Activated CD8-positive, alpha-beta T cell treated with anti-CD3 and anti-CD28 coated beads, Interleukin-2, amount 10 ng/mL, durations not matched to agents 7 days and 5 days (primary cell): Measurements from ENCODE around the gene TANGO2. TPM values are rescaled to one million over a fixed set of nuclear protein-coding genes. Genes with fewer than 3 reads are reported as not detected.

Source experiments
- ATAC-seq: fragments of 150-1000 bp; cut with Tn5 transposase; one replicate; pipeline ENCODE4 v1.10.0; 2021; ENCODE audit warnings: moderate library complexity
- CTCF ChIA-PET: fragments of 350-600 bp; sonication (Branson Sonifier 250); formaldehyde crosslinking; loops from one replicate; lab custom pipeline; 2021; ENCODE audit warnings: antibody characterized with exemption; lab: Charles Lee
- POLR2A ChIA-PET: fragments of 350-600 bp; sonication (Branson Sonifier 250); formaldehyde crosslinking; loops from one replicate; lab custom pipeline; 2021; ENCODE audit warnings: antibody characterized with exemption; lab: Charles Lee
- DNase-seq: peaks from one replicate; pipeline ENCODE4 v3.0.0-alpha.2; 2020
- H3K27ac Mint-ChIP-seq: one replicate; pipeline ENCODE4 v1.8.0; 2021; ENCODE audit warnings: mild to moderate bottlenecking, mixed read lengths
- H3K27me3 Mint-ChIP-seq: one replicate; pipeline ENCODE4 v1.8.0; 2021; ENCODE audit warnings: low read depth, mixed read lengths
- H3K36me3 Mint-ChIP-seq: one replicate; pipeline ENCODE4 v1.8.0; 2021; ENCODE audit warnings: low read depth, mixed read lengths
- H3K4me1 Mint-ChIP-seq: one replicate; pipeline ENCODE4 v1.8.0; 2021; ENCODE audit warnings: low read depth, mixed read lengths
- H3K4me3 Mint-ChIP-seq: one replicate; pipeline ENCODE4 v1.8.0; 2021; ENCODE audit warnings: mild to moderate bottlenecking, mixed read lengths
- H3K9me3 Mint-ChIP-seq: one replicate; pipeline ENCODE4 v1.8.0; 2022; ENCODE audit warnings: mixed read lengths; ENCODE audit not compliant: insufficient read depth
- total RNA-seq, 2 experiments: library from RNA; stranded (reverse); gene quantifications; one replicate each; pipeline ENCODE4 v1.2.3, GENCODE V29; 2021

Gene TANGO2
- total RNA-seq, 2 experiments from 2014 or later = 39.1 to 43.3 TPM

DNA sequence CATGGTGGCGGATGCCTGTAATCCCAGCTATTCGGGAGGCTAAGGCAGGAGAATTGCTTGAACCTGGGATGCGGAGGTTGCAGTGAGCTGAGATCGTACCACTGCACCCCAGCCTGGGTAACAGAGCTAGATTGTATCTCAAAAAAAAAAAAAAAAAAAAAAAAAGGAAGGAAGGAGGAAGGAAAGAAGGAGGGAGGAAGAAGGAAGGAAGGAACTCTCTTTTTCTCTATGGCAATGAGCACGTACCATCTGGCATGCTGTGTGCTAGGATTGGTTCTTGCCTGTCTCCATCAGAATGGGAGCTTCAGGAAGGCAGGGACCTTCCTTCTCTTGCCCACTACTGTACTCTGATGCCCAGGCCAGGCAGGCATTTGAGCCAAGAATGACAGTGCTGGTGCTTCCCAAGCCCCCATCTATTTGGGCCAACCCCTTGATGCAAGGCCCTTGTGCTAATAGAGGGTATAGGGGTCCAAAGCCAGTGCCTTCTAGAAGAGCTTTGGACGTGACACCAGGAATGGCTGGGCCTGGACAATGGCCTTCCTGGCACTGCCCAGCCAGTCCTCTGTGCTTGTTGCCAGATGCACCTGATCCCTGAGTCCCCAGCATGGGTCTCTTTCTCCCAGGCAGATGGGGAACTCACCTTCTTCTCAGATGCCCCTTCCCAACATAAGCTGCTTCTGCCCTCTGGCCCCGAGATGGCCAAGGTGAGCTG is 48.6 kb downstream of the TANGO2 start:
- ATAC-seq = no peak
- H3K4me1 Mint-ChIP-seq = no peaks in the 10 kb centered on the region
- POLR2A ChIA-PET = no interaction called here
- CTCF ChIA-PET = interaction anchor here (0.8 kb wide), 1 partner anchor 116 kb away, joined by 3 read pairs; no protein-coding TSS in a partner anchor
- H3K4me3 Mint-ChIP-seq = no peak overlapping the region
- H3K27ac Mint-ChIP-seq = no peak overlapping the region
- H3K9me3 Mint-ChIP-seq = no peaks in the 10 kb centered on the region
- H3K36me3 Mint-ChIP-seq = no peaks in the 10 kb centered on the region
- H3K27me3 Mint-ChIP-seq = no peaks in the 10 kb centered on the region
- DNase-seq = no peak

DNA sequence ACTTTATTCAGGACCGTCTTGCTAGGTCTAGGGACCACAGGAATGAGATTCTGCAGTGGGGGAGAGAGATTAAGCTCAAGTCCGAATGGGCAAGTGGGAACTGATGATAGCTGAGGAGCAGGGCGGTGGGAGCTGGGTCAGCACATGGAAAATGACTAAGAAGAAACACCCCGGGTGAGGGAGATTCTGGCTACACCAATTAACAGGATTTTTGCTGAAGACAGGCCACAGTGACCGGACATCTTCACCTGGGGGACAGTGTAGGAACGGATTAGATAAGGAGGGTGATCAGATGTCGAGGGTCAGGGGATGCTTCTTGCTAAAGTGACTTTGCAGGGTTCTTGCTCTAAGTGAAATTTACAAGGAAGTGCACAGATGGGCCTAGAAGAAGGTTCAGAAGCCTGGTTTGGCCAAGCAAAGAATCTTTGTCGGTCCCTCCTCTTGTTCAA is 50.6 kb downstream of the TANGO2 start:
- DNase-seq = no peak
- Mint-ChIP-seq H3K9me3 (no peaks in the 10 kb centered on the region), H3K4me1 (no peaks in the 10 kb centered on the region), H3K27me3 (no peaks in the 10 kb centered on the region), H3K4me3 (no peak overlapping the region), H3K36me3 (no peaks in the 10 kb centered on the region), H3K27ac (no peak overlapping the region)
- POLR2A ChIA-PET = no interaction called here
- no peak for ATAC-seq
- CTCF ChIA-PET = interaction anchor here (1.0 kb wide), 1 partner anchor 12 kb away, joined by 4 read pairs; no protein-coding TSS in a partner anchor

GRCh38 chr22:20076627-20077172 is 55.8 kb downstream of the TANGO2 start:
- POLR2A ChIA-PET = no interaction called here
- no peaks in the 10 kb centered on the region for H3K9me3 Mint-ChIP-seq
- peaks cover 9% of the 10 kb centered on the region for H3K36me3 Mint-ChIP-seq
- CTCF ChIA-PET = no interaction called here
- no peaks in the 10 kb centered on the region for H3K27me3 Mint-ChIP-seq
- ATAC-seq (no peak), DNase-seq (no peak)
- peaks cover 12% of the 10 kb centered on the region for H3K4me1 Mint-ChIP-seq
- H3K4me3 Mint-ChIP-seq = no peak overlapping the region
- H3K27ac Mint-ChIP-seq = no peak overlapping the region

GRCh38 chr22:20079745-20080444 is 59.0 kb downstream of the TANGO2 start, which contains the start of gene DGCR8:
Gene DGCR8, plus strand, starts transcription at chr22:20080241. Its CDS starts 5,723 bp downstream, at chr22:20085964.
- POLR2A ChIA-PET = interaction anchor here (0.7 to 1.2 kb wide), 3 partner anchors 10 to 37 kb away, joined by 3 read pairs; partner anchors contain the start of gene RANBP1

GRCh38 chr22:20080445-20080775 is 59.5 kb downstream of the TANGO2 start:
- ChIA-PET POLR2A (interaction anchor here (0.7 kb wide), 1 partner anchor 36 kb away, joined by 3 read pairs; the partner anchor contains the start of gene RANBP1), CTCF (no interaction called here)
- no peaks in the 10 kb centered on the region for H3K9me3 Mint-ChIP-seq
- H3K4me1 Mint-ChIP-seq = peaks cover 43% of the 10 kb centered on the region
- H3K27me3 Mint-ChIP-seq = no peaks in the 10 kb centered on the region
- DNase-seq = peak; percentile 76
- H3K4me3 Mint-ChIP-seq = peak overlapping the region; percentile 86
- H3K27ac Mint-ChIP-seq = peak overlapping the region; percentile 65
- H3K36me3 Mint-ChIP-seq = peaks cover 20% of the 10 kb centered on the region
- ATAC-seq = peak; percentile 81

More at GRCh38 chr22:20079745-20080444, 59.0 kb downstream of the TANGO2 start, which contains the start of gene DGCR8:
- peak; percentile 67 for DNase-seq
- H3K27ac Mint-ChIP-seq = peak within 1 kb of the TSS; percentile 87
- no peaks in the 10 kb centered on the region for H3K9me3 Mint-ChIP-seq
- CTCF ChIA-PET = no interaction called here
- peak; percentile 95 for ATAC-seq
- peaks cover 40% of the 10 kb centered on the region for H3K4me1 Mint-ChIP-seq
- H3K36me3 Mint-ChIP-seq = peaks cover 19% of the 10 kb centered on the region
- H3K27me3 Mint-ChIP-seq = no peaks in the 10 kb centered on the region
- peak within 1 kb of the TSS; percentile 88 for H3K4me3 Mint-ChIP-seq

- peak overlapping the region; percentile 65 for H3K27ac Mint-ChIP-seq
- no peak for ATAC-seq
- H3K27me3 Mint-ChIP-seq = no peaks in the 10 kb centered on the region
- H3K4me1 Mint-ChIP-seq = peaks cover 45% of the 10 kb centered on the region
- H3K4me3 Mint-ChIP-seq = peak overlapping the region; percentile 86
- no peak for DNase-seq
- CTCF ChIA-PET = no interaction called here
- H3K36me3 Mint-ChIP-seq = peaks cover 25% of the 10 kb centered on the region
- no peaks in the 10 kb centered on the region for H3K9me3 Mint-ChIP-seq
- POLR2A ChIA-PET = interaction anchor here (1.7 kb wide), 1 partner anchor 25 kb away, joined by 6 read pairs; no protein-coding TSS in a partner anchor
Measured at GRCh38 chr22:20080776-20081654, 60.1 kb downstream of the TANGO2 start.

DNA sequence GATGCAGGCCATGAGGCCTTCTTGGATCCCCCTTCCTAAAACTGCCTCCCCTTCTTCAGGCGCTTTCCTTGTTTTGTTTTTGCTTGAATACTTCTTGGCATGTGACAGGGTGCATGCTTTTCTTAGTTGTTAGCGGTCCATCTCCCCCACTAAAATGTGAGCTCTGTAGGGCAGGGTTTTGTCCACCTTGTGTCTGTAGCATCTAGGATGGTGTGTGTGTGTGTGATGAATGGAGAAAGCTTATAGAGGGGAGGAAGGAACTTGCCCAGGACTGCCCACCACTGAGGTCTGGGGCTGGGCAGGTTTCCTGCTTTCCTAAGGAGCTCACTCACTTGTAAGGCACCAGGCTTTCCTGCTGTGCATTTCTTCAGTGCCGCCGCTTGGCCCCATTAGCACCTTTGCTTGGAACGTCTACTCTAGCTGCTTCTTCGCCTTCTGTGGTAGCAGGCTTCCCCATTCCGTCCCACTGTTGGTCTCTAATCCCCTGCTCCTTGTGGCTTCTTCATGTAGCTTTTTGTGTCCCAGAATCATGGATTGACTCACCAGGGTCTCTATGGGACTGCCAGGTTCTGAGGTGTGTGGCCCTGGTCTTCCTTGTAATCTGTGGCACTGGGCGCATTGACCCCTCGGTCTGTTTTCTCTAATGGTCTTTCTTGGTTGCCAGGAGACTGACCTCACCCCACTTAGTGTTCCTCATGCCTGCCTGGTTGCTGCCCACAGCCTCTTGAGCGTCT is 62.4 kb downstream of the TANGO2 start:
- H3K27ac Mint-ChIP-seq = peak overlapping the region; percentile 62
- no peaks in the 10 kb centered on the region for H3K9me3 Mint-ChIP-seq
- no peak for ATAC-seq
- H3K4me3 Mint-ChIP-seq = peak overlapping the region; percentile 16
- peaks cover 45% of the 10 kb centered on the region for H3K36me3 Mint-ChIP-seq
- ChIA-PET CTCF (interaction anchor here (0.9 to 1.7 kb wide), 4 partner anchors 13 to 46 kb away, joined by 3 to 6 read pairs (median 4); no protein-coding TSS in a partner anchor), POLR2A (interaction anchor here (1.4 kb wide), 1 partner anchor 34 kb away, joined by 7 read pairs; the partner anchor contains the start of gene TRMT2A)
- peaks cover 62% of the 10 kb centered on the region for H3K4me1 Mint-ChIP-seq
- no peak for DNase-seq
- H3K27me3 Mint-ChIP-seq = no peaks in the 10 kb centered on the region

GRCh38 chr22:20083891-20084546 is 63.1 kb downstream of the TANGO2 start:
- no peak for ATAC-seq
- POLR2A ChIA-PET = interaction anchor here (1.4 kb wide), 1 partner anchor 33 kb away, joined by 7 read pairs; the partner anchor contains the start of gene TRMT2A

DNA sequence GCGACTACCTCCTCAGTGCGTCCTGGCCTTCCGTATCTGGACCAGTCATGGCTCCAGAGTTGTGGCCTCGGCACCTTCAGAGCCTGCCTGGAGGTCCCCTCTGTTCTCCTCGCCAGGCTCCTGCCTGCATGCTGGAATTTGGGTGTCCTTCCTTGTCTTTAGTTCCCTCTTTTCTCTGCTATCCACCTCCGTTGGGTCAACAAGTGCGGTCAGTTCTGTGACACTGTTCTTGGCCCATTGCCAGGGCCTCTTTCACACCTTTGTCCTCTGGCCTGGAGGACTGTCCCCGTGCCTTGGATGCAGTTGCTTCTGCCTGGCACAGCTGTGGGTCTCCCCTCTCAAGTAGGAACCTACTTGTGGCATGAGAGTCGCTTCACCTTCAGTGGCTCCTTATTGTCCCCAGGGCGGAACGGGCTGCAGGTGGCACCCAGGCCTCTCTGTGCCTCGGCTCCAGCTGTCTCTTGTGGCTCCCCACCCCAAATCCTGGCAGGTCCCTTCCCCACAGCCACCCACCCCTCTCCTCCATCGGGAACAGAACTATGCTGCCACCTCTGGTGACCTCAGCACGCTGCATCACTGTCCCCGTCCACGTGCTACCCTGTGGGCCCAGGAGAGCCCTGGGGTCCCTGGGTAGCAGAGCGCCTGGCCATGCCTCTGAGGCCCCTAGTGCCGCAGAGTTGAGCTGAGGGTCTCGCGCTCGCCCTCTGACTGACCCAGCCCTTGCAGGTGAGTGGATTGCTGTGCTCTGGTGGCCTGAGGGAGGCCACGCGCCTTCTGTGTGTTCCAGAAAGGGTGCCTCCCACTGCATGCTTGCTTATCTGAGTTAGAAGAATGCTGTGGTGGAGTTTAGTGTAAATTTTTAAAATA is 63.9 kb downstream of the TANGO2 start:
- Mint-ChIP-seq H3K4me3 (no peak overlapping the region), H3K9me3 (no peaks in the 10 kb centered on the region), H3K27ac (peak overlapping the region; percentile 6), H3K27me3 (no peaks in the 10 kb centered on the region), H3K4me1 (peaks cover 69% of the 10 kb centered on the region), H3K36me3 (peaks cover 60% of the 10 kb centered on the region)
- DNase-seq (no peak), ATAC-seq (no peak)
- POLR2A ChIA-PET = no interaction called here
- CTCF ChIA-PET = interaction anchor here (1.8 kb wide), 1 partner anchor 16 kb away, joined by 4 read pairs; no protein-coding TSS in a partner anchor

More at GRCh38 chr22:20083891-20084546, 63.1 kb downstream of the TANGO2 start:
- peaks cover 64% of the 10 kb centered on the region for H3K4me1 Mint-ChIP-seq
- no peak overlapping the region for H3K4me3 Mint-ChIP-seq
- peaks cover 52% of the 10 kb centered on the region for H3K36me3 Mint-ChIP-seq
- H3K27ac Mint-ChIP-seq = peak overlapping the region; percentile 7
- H3K9me3 Mint-ChIP-seq = no peaks in the 10 kb centered on the region
- H3K27me3 Mint-ChIP-seq = no peaks in the 10 kb centered on the region
- DNase-seq = no peak
- CTCF ChIA-PET = interaction anchor here (1.0 to 1.7 kb wide), 3 partner anchors 12 to 45 kb away, joined by 4 to 6 read pairs (median 4); no protein-coding TSS in a partner anchor
